Pancreas (tissue), 10 donors: ENCODE data around the gene SFXN3. TPM values are rescaled to one million over a fixed set of nuclear protein-coding genes. Genes with fewer than 3 reads are reported as not detected.

Source experiments
- ATAC-seq, 4 donors: fragments of 200-7000 bp; cut with Tn5 transposase; one replicate each; pipeline versions ENCODE4 v1.8.0 to v1.9.1; 2020; ENCODE audit warnings: mild to moderate bottlenecking in 4 of 4, moderate library complexity in 4 of 4
- DNase-seq, 6 donors: peaks; one replicate each; pipeline ENCODE4 v3.0.0-alpha.2; 2020
- FAIRE-seq: peaks from 2 replicates; lab custom pipeline; 2012; peaks lifted over from hg19 to GRCh38; lab: Jason Lieb, UNC
- H3K27ac ChIP-seq, 4 donors: fragments of 200-600 bp; sonication (generic); 1 replicate in 3 of 4; 2 replicates in 1 of 4; pipeline versions ENCODE4 v1.5.0 to v1.8.0; 2020
- H3K27me3 ChIP-seq, 4 donors: fragments of 200-600 bp; one replicate each; pipeline ENCODE4 v1.8.0; 2021
- H3K36me3 ChIP-seq, 3 donors: fragments of 200-600 bp; sonication (generic) in 1 of 3; one replicate each; pipeline versions ENCODE4 v1.5.0 to v1.8.0; 2020 to 2021
- H3K4me1 ChIP-seq, 3 donors: fragments of 200-600 bp; one replicate each; pipeline ENCODE4 v1.8.0; 2021
- H3K4me3 ChIP-seq, 4 donors: fragments of 200-600 bp; sonication (generic) in 2 of 4; one replicate each; pipeline versions ENCODE4 v1.5.0 to v1.8.0; 2020 to 2021
- H3K9me3 ChIP-seq, 4 donors: fragments of 200-600 bp; one replicate each; pipeline ENCODE4 v1.8.0; 2021
- WGBS, 2 donors: extraction: QIAGEN DNeasy Blood & Tissue Kit; methylation state at CpG; one replicate each; pipeline ENCODE4 v1.1.7; 2013; 5-methylcytosine and 5-hydroxymethylcytosine counted together
- intact Hi-C, 3 donors: fragments of 100-400 bp; cut with DNase I; formaldehyde crosslinking; loops; one replicate each; pipeline versions ENCODE4 v1.11.1 to v1.14.2; 2022
- polyA plus RNA-seq, 2 donors: library from polyadenylated mRNA; stranded (reverse); fragments of 200-250 nt; gene quantifications; one replicate each; pipeline ENCODE4 v1.2.3, GENCODE V29; 2013
- total RNA-seq, 6 donors: library from RNA; stranded (reverse); fragmentation: NEBNext Ultra II Directional in 4 of 6; extraction: Animal tissue kit (Norgen Biotek cat#: 25700) in 4 of 6; gene quantifications; one replicate each; pipeline versions ENCODE4 v1.2.1 to v1.2.4, GENCODE V29; 2021 to 2023
- TF ChIP-seq, protein P1 (sequence below), 4 donors: fragments of 200-600 bp; sonication (generic) in 3 of 4; IDR thresholded peaks; one replicate each; pipeline versions ENCODE4 v1.5.0 to v1.8.0; 2021; ENCODE audit warnings: antibody characterized with exemption in 4 of 4
- donor health status: healthy with polysubstance abuse.
- donor health status: DM: no; HTN: no; CAD: no; lungs with moderate emphysema.
- donor health status: DM: no; HTN: no; CAD: no.
- donor health status: control.
- donor health status: control.
- donor health status: Bipolar disorder and iron deficiency.
- donor health status: DM: yes; HTN: yes; CAD: no.
- donor health status: DM: no; HTN: no; CAD: no.
- donor health status: DM: no; HTN: no; CAD: no.
- donor health status: DM: yes; HTN: yes; CAD: no.

SFXN3 gene
- total and polyA plus RNA-seq, 8 donors = 8.2 to 33.5 (median 16.4) TPM

DNA sequence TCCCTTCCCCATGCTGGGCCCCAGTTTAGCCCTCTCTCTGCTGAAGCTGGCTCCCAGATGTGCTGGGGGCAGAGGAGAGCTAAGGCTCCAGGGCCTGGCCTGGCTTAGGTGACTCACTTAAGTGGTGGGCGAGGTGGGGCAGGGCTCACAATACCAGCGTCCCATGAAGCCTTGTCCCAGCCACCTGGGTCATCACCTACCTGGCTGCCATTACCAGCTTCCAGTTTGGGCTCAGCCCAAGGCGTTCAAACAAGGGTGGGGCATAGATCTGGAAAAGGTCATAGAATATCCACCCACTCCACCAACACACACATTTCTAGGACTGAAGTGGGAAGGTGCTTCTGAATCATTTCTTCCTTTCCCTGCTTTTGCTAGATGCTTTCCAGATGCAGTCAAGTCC lies 39.1 kb downstream of the SFXN3 start:
- DNase-seq (no peak), ATAC-seq (no peak), FAIRE-seq (no peak)
- TF ChIP-seq, protein P1, sequence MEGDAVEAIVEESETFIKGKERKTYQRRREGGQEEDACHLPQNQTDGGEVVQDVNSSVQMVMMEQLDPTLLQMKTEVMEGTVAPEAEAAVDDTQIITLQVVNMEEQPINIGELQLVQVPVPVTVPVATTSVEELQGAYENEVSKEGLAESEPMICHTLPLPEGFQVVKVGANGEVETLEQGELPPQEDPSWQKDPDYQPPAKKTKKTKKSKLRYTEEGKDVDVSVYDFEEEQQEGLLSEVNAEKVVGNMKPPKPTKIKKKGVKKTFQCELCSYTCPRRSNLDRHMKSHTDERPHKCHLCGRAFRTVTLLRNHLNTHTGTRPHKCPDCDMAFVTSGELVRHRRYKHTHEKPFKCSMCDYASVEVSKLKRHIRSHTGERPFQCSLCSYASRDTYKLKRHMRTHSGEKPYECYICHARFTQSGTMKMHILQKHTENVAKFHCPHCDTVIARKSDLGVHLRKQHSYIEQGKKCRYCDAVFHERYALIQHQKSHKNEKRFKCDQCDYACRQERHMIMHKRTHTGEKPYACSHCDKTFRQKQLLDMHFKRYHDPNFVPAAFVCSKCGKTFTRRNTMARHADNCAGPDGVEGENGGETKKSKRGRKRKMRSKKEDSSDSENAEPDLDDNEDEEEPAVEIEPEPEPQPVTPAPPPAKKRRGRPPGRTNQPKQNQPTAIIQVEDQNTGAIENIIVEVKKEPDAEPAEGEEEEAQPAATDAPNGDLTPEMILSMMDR (IDR thresholded peaks at IDR 0.05) = no peak
- Histone ChIP-seq H3K4me3 (no peak overlapping the region), H3K36me3 (no peaks in the 10 kb centered on the region), H3K27me3 (no peaks in the 10 kb centered on the region), H3K4me1 (peaks cover 0 to 8% (median 0%) of the 10 kb centered on the region in 3 donors), H3K9me3 (no peaks in the 10 kb centered on the region), H3K27ac (no peak overlapping the region)
- WGBS, 2 donors = 69 to 89% methylated on average over 3 of the region's 3 CpGs
- intact Hi-C loops = no loop called here

DNA sequence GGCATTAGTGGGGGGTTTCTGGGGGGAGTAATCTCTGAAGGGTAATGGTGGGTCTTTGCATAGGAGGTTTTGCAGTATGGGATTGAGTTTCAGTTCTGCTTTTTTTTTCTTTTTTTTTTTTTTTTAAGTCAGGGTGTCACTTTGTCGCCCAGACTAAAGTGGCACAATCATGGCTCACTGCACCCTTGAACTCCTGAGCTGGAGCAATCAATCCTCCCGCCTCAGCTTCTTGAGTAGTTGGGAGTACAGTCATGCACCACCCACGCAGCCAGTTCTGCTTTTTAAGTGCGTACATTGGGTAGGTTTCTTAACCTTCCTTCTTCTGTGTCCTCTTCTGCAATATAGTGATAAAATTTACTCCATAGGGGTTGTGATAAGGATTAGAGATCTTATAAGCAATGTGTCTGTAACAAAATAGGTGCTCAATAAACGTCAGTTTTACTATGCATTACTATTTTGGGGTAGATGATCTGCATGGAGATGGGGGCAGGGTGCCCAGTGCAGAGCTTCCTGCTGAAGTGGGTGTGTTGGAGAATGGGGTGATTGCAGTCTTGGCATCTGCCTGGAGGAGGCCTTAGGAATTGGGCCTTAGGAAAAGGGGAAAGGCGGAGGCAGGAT lies 40.3 kb downstream of the SFXN3 start:
- H3K4me1 ChIP-seq = peaks cover 0 to under 1% (median 0%) of the 10 kb centered on the region in 3 donors
- no peak overlapping the region for H3K27ac ChIP-seq
- H3K4me3 ChIP-seq = no peak overlapping the region
- no peak for ATAC-seq
- no peak for FAIRE-seq
- DNase-seq = no peak
- WGBS, 2 donors = 71 to 72% methylated on average over 6 of the region's 6 CpGs
- H3K36me3 ChIP-seq = no peaks in the 10 kb centered on the region
- H3K27me3 ChIP-seq = no peaks in the 10 kb centered on the region
- H3K9me3 ChIP-seq = no peaks in the 10 kb centered on the region
- intact Hi-C loops = no loop called here
- TF ChIP-seq, protein P1 (IDR thresholded peaks at IDR 0.05) = no peak

DNA sequence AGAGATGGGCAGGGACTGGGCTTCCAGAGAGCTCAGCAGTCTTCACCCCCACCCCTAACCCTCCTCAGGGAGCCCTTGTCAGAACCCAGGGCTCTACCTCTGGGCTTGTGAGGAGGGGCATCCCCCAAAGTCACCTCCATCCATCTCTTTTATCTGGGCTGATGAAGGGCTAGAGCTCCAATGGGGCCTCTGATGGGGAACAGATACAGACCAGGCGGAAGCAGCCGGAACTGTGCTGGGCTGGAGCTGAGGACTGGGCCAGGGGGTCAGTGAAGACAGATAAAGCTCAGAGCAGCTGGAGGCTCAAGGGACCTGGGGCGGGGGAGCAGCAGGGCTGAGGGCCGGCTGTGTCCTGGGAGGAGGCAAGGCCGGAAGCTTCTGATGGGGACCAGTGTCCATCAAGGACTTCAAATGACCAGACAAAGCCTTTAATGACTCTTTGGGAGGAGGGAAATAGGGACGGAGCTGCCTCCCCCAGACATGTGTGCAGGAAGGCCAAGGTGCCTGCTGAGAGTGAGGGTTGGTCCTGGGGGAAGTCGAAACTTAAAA lies 40.9 kb downstream of the SFXN3 start:
- H3K27me3 ChIP-seq = no peaks in the 10 kb centered on the region
- no peaks in the 10 kb centered on the region for H3K36me3 ChIP-seq
- intact Hi-C loops = no loop called here
- ATAC-seq (no peak), FAIRE-seq (no peak), DNase-seq (no peak)
- H3K27ac ChIP-seq = no peak overlapping the region
- no peaks in the 10 kb centered on the region for H3K9me3 ChIP-seq
- H3K4me1 ChIP-seq = no peaks in the 10 kb centered on the region
- TF ChIP-seq, protein P1 (IDR thresholded peaks at IDR 0.05) = no peak
- H3K4me3 ChIP-seq = no peak overlapping the region
- WGBS, 2 donors = 74 to 82% methylated on average over 7 of the region's 7 CpGs

DNA sequence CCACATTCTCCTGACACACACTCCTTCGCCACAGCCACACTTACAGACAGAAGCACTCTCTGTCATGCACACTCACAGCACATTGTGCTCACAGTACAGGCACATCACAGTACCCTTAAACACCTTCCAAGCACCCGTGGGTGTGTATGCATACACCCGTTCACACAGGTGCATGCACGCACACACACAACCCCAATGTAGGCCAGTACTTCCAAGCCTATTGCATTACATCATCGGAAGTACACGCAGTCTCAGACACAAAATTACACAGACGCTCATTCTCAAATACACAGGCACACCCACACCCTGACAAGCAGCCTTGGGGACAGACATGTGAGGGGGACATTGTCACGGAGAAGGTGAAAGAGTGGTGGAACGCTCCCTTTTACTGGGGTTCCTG lies 41.9 kb downstream of the SFXN3 start:
- Histone ChIP-seq H3K27me3 (no peaks in the 10 kb centered on the region), H3K36me3 (no peaks in the 10 kb centered on the region), H3K27ac (no peak overlapping the region), H3K9me3 (no peaks in the 10 kb centered on the region), H3K4me3 (no peak overlapping the region), H3K4me1 (no peaks in the 10 kb centered on the region)
- ATAC-seq (no peak), DNase-seq (no peak), FAIRE-seq (no peak)
- intact Hi-C loops = no loop called here
- TF ChIP-seq, protein P1 (IDR thresholded peaks at IDR 0.05) = no peak
- 42 to 53% methylated on average over 9 of the region's 9 CpGs for WGBS, 2 donors

DNA sequence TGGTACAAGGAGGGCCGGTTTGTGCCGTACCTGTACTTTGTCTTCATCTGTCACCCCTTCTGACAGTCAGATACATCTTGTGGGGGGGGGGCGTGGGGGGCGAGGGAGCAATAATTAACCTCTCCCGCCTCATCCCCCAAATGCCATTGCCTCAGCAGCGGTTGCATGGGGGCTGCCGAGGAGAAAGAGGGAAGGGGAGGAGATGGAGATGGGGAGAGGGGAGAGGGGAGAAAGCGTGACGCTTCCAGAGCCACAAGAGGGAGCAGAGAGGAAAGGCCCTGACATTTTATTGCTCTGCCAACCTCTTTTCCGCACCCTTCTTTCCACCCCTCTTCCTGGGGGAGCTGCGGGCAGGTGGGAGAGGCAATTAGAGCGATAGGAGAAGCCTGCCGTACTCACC lies 42.6 kb downstream of the SFXN3 start:
- no peak for FAIRE-seq
- Histone ChIP-seq H3K27me3 (no peaks in the 10 kb centered on the region), H3K4me3 (no peak overlapping the region), H3K4me1 (no peaks in the 10 kb centered on the region), H3K27ac (no peak overlapping the region), H3K36me3 (no peaks in the 10 kb centered on the region), H3K9me3 (no peaks in the 10 kb centered on the region)
- TF ChIP-seq, protein P1 (IDR thresholded peaks at IDR 0.05) = no peak
- no peak for DNase-seq
- 13 to 16% methylated on average over 12 to 13 of the region's 13 CpGs for WGBS, 2 donors
- intact Hi-C loops = no loop called here
- ATAC-seq = no peak
